ENCODE measurements around the gene TCERG1L. TPM values are rescaled to one million over a fixed set of nuclear protein-coding genes. Genes with fewer than 3 reads are reported as not detected.

Gene TCERG1L
- total and polyA plus RNA-seq, 4 donors, result 1.9 to 23.5 (median 14.9) TPM

GRCh38 chr10:131207584-131208532, 103.7 kb downstream of the TCERG1L start:
- Histone ChIP-seq H3K4me3 (ENCODE audit: low read depth, low read length) (no peak overlapping the region), H3K9me3 (ENCODE audit: control insufficient read depth, insufficient read depth, low read length) (no peaks in the 10 kb centered on the region), H3K27me3 (ENCODE audit: control insufficient read depth, insufficient read depth, low read length) (no peaks in the 10 kb centered on the region), H3K4me1 (ENCODE audit: control insufficient read depth, insufficient read depth, low read length) (peaks cover 19% of the 10 kb centered on the region), H3K27ac (ENCODE audit: low read depth, low read length) (no peak overlapping the region), H3K36me3 (ENCODE audit: control insufficient read depth, insufficient read depth, low read length) (peaks cover 21% of the 10 kb centered on the region)
- DNase-seq (ENCODE audit: low read depth in 4 of 6, low spot score in 6 of 6), result no peak
- 92% methylated on average over 24 of the region's 29 CpGs for WGBS (ENCODE audit: insufficient coverage)

GRCh38 chr10:131207176-131207575, 104.3 kb downstream of the TCERG1L start:
- Histone ChIP-seq H3K4me3 (ENCODE audit: low read depth, low read length) (no peak overlapping the region), H3K4me1 (ENCODE audit: control insufficient read depth, insufficient read depth, low read length) (peaks cover 17% of the 10 kb centered on the region), H3K27me3 (ENCODE audit: control insufficient read depth, insufficient read depth, low read length) (no peaks in the 10 kb centered on the region), H3K36me3 (ENCODE audit: control insufficient read depth, insufficient read depth, low read length) (peaks cover 21% of the 10 kb centered on the region), H3K27ac (ENCODE audit: low read depth, low read length) (no peak overlapping the region), H3K9me3 (ENCODE audit: control insufficient read depth, insufficient read depth, low read length) (no peaks in the 10 kb centered on the region)
- DNase-seq (ENCODE audit: low read depth in 4 of 6, low spot score in 6 of 6), result no peak
- 65% methylated on average over 7 of the region's 8 CpGs for WGBS (ENCODE audit: insufficient coverage)

- no peak for DNase-seq (ENCODE audit: low read depth in 4 of 6, low spot score in 6 of 6)
- Histone ChIP-seq H3K4me1 (ENCODE audit: control insufficient read depth, insufficient read depth, low read length) (peaks cover 17% of the 10 kb centered on the region), H3K27ac (ENCODE audit: low read depth, low read length) (peak overlapping the region; percentile 33), H3K9me3 (ENCODE audit: control insufficient read depth, insufficient read depth, low read length) (no peaks in the 10 kb centered on the region), H3K36me3 (ENCODE audit: control insufficient read depth, insufficient read depth, low read length) (peaks cover 21% of the 10 kb centered on the region), H3K27me3 (ENCODE audit: control insufficient read depth, insufficient read depth, low read length) (no peaks in the 10 kb centered on the region), H3K4me3 (ENCODE audit: low read depth, low read length) (no peak overlapping the region)
- 78% methylated on average over 26 of the region's 26 CpGs for WGBS (ENCODE audit: insufficient coverage)
Measured at GRCh38 chr10:131206111-131206995, 105.2 kb downstream of the TCERG1L start.

GRCh38 chr10:131205556-131205955, 106.0 kb downstream of the TCERG1L start:
- H3K9me3 ChIP-seq (ENCODE audit: control insufficient read depth, insufficient read depth, low read length), result no peaks in the 10 kb centered on the region
- DNase-seq (ENCODE audit: low read depth in 4 of 6, low spot score in 6 of 6), result no peak
- no peak overlapping the region for H3K27ac ChIP-seq (ENCODE audit: low read depth, low read length)
- 88% methylated on average over 9 of the region's 9 CpGs for WGBS (ENCODE audit: insufficient coverage)
- peaks cover 17% of the 10 kb centered on the region for H3K4me1 ChIP-seq (ENCODE audit: control insufficient read depth, insufficient read depth, low read length)
- no peaks in the 10 kb centered on the region for H3K27me3 ChIP-seq (ENCODE audit: control insufficient read depth, insufficient read depth, low read length)
- H3K4me3 ChIP-seq (ENCODE audit: low read depth, low read length), result no peak overlapping the region
- peaks cover 18% of the 10 kb centered on the region for H3K36me3 ChIP-seq (ENCODE audit: control insufficient read depth, insufficient read depth, low read length)

- no peak overlapping the region for H3K27ac ChIP-seq (ENCODE audit: low read depth, low read length)
- peaks cover 18% of the 10 kb centered on the region for H3K36me3 ChIP-seq (ENCODE audit: control insufficient read depth, insufficient read depth, low read length)
- no peak overlapping the region for H3K4me3 ChIP-seq (ENCODE audit: low read depth, low read length)
- no peaks in the 10 kb centered on the region for H3K9me3 ChIP-seq (ENCODE audit: control insufficient read depth, insufficient read depth, low read length)
- 96% methylated on average over 10 of the region's 11 CpGs for WGBS (ENCODE audit: insufficient coverage)
- no peak for DNase-seq (ENCODE audit: low read depth in 4 of 6, low spot score in 6 of 6)
- peaks cover 7% of the 10 kb centered on the region for H3K27me3 ChIP-seq (ENCODE audit: control insufficient read depth, insufficient read depth, low read length)
- peaks cover 20% of the 10 kb centered on the region for H3K4me1 ChIP-seq (ENCODE audit: control insufficient read depth, insufficient read depth, low read length)
Measured at GRCh38 chr10:131204406-131205152, 106.9 kb downstream of the TCERG1L start.

- H3K4me3 ChIP-seq (ENCODE audit: low read depth, low read length), result no peak overlapping the region
- H3K4me1 ChIP-seq (ENCODE audit: control insufficient read depth, insufficient read depth, low read length), result peaks cover 23% of the 10 kb centered on the region
- 84% methylated on average over 16 of the region's 22 CpGs for WGBS (ENCODE audit: insufficient coverage)
- H3K27me3 ChIP-seq (ENCODE audit: control insufficient read depth, insufficient read depth, low read length), result peaks cover 10% of the 10 kb centered on the region
- H3K27ac ChIP-seq (ENCODE audit: low read depth, low read length), result no peak overlapping the region
- DNase-seq (ENCODE audit: low read depth in 4 of 6, low spot score in 6 of 6), result no peak
- no peaks in the 10 kb centered on the region for H3K9me3 ChIP-seq (ENCODE audit: control insufficient read depth, insufficient read depth, low read length)
- H3K36me3 ChIP-seq (ENCODE audit: control insufficient read depth, insufficient read depth, low read length), result peaks cover 18% of the 10 kb centered on the region
Measured at GRCh38 chr10:131203456-131204357, 107.8 kb downstream of the TCERG1L start.

GRCh38 chr10:131202990-131203389, 108.5 kb downstream of the TCERG1L start:
- H3K36me3 ChIP-seq (ENCODE audit: control insufficient read depth, insufficient read depth, low read length), result peaks cover 22% of the 10 kb centered on the region
- no peak for DNase-seq (ENCODE audit: low read depth in 4 of 6, low spot score in 6 of 6)
- 90% methylated on average over 2 of the region's 11 CpGs for WGBS (ENCODE audit: insufficient coverage)

GRCh38 chr10:131201741-131202515, 109.6 kb downstream of the TCERG1L start:
- peaks cover 17% of the 10 kb centered on the region for H3K36me3 ChIP-seq (ENCODE audit: control insufficient read depth, insufficient read depth, low read length)
- no peaks in the 10 kb centered on the region for H3K9me3 ChIP-seq (ENCODE audit: control insufficient read depth, insufficient read depth, low read length)
- peaks cover 10% of the 10 kb centered on the region for H3K27me3 ChIP-seq (ENCODE audit: control insufficient read depth, insufficient read depth, low read length)
- 96% methylated on average over 21 of the region's 33 CpGs for WGBS (ENCODE audit: insufficient coverage)
- peaks cover 24% of the 10 kb centered on the region for H3K4me1 ChIP-seq (ENCODE audit: control insufficient read depth, insufficient read depth, low read length)
- H3K4me3 ChIP-seq (ENCODE audit: low read depth, low read length), result no peak overlapping the region
- no peak for DNase-seq (ENCODE audit: low read depth in 4 of 6, low spot score in 6 of 6)
- H3K27ac ChIP-seq (ENCODE audit: low read depth, low read length), result no peak overlapping the region

More at GRCh38 chr10:131202990-131203389, 108.5 kb downstream of the TCERG1L start:
- no peak overlapping the region for H3K27ac ChIP-seq (ENCODE audit: low read depth, low read length)
- H3K4me1 ChIP-seq (ENCODE audit: control insufficient read depth, insufficient read depth, low read length), result peaks cover 24% of the 10 kb centered on the region
- H3K4me3 ChIP-seq (ENCODE audit: low read depth, low read length), result no peak overlapping the region
- no peaks in the 10 kb centered on the region for H3K9me3 ChIP-seq (ENCODE audit: control insufficient read depth, insufficient read depth, low read length)
- peaks cover 10% of the 10 kb centered on the region for H3K27me3 ChIP-seq (ENCODE audit: control insufficient read depth, insufficient read depth, low read length)

Measured in spinal cord (tissue), 10 donors.